ENCODE results near the gene TMED1. TPM values are rescaled to one million over a fixed set of nuclear protein-coding genes. Genes with fewer than 3 reads are reported as not detected.
"Not testable (repeated sequence)": the region's sequence is repeated elsewhere in the genome, so short reads cannot be mapped to it uniquely, and the experiment has no call there.

TMED1 gene
- total RNA-seq, 1 donor from 2014 or later: 30.9 TPM

- Mint-ChIP-seq H3K36me3 (peaks cover 4% of the 10 kb centered on the region), H3K27ac (peak overlapping the region; percentile 29), H3K4me1 (ENCODE audit: unreplicated experiment) (peaks cover 33% of the 10 kb centered on the region), H3K27me3 (no peaks in the 10 kb centered on the region), H3K4me3 (peak overlapping the region; percentile 39), H3K9me3 (no peaks in the 10 kb centered on the region)
- no peak for DNase-seq (ENCODE audit: extremely low spot score, unreplicated experiment)
- TF ChIP-seq, protein P1, sequence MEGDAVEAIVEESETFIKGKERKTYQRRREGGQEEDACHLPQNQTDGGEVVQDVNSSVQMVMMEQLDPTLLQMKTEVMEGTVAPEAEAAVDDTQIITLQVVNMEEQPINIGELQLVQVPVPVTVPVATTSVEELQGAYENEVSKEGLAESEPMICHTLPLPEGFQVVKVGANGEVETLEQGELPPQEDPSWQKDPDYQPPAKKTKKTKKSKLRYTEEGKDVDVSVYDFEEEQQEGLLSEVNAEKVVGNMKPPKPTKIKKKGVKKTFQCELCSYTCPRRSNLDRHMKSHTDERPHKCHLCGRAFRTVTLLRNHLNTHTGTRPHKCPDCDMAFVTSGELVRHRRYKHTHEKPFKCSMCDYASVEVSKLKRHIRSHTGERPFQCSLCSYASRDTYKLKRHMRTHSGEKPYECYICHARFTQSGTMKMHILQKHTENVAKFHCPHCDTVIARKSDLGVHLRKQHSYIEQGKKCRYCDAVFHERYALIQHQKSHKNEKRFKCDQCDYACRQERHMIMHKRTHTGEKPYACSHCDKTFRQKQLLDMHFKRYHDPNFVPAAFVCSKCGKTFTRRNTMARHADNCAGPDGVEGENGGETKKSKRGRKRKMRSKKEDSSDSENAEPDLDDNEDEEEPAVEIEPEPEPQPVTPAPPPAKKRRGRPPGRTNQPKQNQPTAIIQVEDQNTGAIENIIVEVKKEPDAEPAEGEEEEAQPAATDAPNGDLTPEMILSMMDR (conservative IDR thresholded peaks at IDR 0.05): no peak
Observed at GRCh38 chr19:10878253-10878652, 42.2 kb upstream of the TMED1 start.

GRCh38 chr19:10877608-10878007 is 41.6 kb upstream of the TMED1 start:
- DNase-seq (ENCODE audit: extremely low spot score, unreplicated experiment); H3K9me3 Mint-ChIP-seq; H3K36me3 Mint-ChIP-seq; H3K27me3 Mint-ChIP-seq: not testable (repeated sequence)
- Mint-ChIP-seq H3K27ac (peak overlapping the region; percentile 29), H3K4me3 (peak overlapping the region; percentile 39), H3K4me1 (ENCODE audit: unreplicated experiment) (peaks cover 38% of the 10 kb centered on the region)

DNA sequence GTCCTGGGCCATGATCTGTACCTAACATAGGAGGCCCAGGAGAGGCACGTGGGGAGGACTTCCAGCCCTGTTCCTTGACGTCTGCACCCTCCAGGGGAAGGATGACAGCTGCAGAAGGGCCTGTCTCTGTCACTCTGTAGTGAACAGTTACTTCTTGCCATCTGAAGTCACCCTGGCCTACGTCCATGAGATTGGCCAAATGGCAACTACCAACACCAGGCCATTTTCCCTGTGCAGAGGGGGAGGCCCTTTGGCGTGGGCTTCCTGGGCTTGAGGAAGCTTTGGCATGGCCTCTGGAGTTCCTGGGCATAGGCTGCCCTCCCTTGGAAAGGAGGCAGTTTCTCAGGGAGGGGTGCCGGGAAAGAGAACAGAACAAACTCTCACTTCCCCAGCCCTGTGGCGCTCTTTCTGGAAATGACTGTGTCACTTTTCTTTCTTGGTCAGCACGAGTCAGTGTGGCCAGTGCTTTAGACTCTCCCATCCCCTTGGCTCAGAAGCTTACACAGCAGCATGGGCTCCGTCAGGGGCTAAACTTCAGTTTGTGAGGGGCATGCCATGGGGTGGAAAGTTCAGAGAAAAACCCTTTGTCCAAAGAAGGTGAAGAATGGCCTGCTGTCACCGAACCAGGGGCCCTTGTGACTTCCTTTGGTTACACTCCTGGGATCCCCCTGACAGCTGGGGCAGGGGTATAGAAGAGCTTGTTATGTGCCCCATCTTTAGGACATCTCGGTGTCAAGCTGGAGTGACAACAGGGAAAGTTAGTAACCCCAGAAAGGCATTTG is 40.6 kb upstream of the TMED1 start:
- no peak for DNase-seq (ENCODE audit: extremely low spot score, unreplicated experiment)
- H3K36me3 Mint-ChIP-seq: peaks cover 4% of the 10 kb centered on the region

GRCh38 chr19:10874024-10874423 is 38.0 kb upstream of the TMED1 start:
- TF ChIP-seq, protein P1 (conservative IDR thresholded peaks at IDR 0.05): no peak
- DNase-seq (ENCODE audit: extremely low spot score, unreplicated experiment): no peak
- Mint-ChIP-seq H3K9me3 (no peaks in the 10 kb centered on the region), H3K27me3 (no peaks in the 10 kb centered on the region), H3K27ac (peak overlapping the region; percentile 88), H3K4me1 (ENCODE audit: unreplicated experiment) (peaks cover 23% of the 10 kb centered on the region), H3K36me3 (peaks cover under 1% of the 10 kb centered on the region), H3K4me3 (peak overlapping the region; percentile 79)

More for the DNA sequence above, 40.6 kb upstream of the TMED1 start:
- peak overlapping the region; percentile 39 for H3K4me3 Mint-ChIP-seq
- H3K9me3 Mint-ChIP-seq: no peaks in the 10 kb centered on the region
- TF ChIP-seq, protein P1 (conservative IDR thresholded peaks at IDR 0.05): no peak
- no peaks in the 10 kb centered on the region for H3K27me3 Mint-ChIP-seq
- H3K27ac Mint-ChIP-seq: peak overlapping the region; percentile 57
- H3K4me1 Mint-ChIP-seq (ENCODE audit: unreplicated experiment): peaks cover 32% of the 10 kb centered on the region

DNA sequence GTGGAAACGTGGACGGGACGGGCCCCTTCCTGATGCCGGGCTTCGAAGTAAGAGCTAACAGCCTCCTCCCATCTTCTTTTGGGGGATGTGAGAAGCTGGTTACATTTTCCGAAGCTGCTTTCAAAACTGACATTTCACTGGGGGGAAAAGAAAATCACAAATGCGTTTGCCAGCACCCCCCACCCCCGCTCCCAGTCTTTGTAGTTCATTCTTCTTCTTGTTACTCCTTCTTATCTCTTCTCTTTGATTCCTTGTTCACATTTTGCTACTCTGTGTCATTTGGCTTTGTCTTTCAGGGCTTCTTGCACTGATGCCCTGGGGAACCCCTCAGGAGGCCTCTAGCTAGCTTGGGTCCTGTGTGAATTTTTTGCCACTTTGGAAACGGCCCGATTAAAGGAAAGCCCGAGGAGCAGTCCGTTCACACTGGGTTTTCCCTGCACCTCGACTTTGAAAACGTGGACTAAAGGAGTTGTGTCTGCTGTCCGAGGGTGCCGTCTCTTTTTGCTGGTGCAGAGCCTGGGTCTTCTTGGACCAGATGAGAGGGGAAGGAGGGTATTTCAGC is 36.6 kb upstream of the TMED1 start:
- H3K27me3 Mint-ChIP-seq: no peaks in the 10 kb centered on the region
- peak overlapping the region; percentile 93 for H3K4me3 Mint-ChIP-seq
- peak overlapping the region; percentile 86 for H3K27ac Mint-ChIP-seq
- TF ChIP-seq, protein P1 (conservative IDR thresholded peaks at IDR 0.05): peak; percentile 12
- peaks cover 14% of the 10 kb centered on the region for H3K4me1 Mint-ChIP-seq (ENCODE audit: unreplicated experiment)
- H3K36me3 Mint-ChIP-seq: no peaks in the 10 kb centered on the region
- no peak for DNase-seq (ENCODE audit: extremely low spot score, unreplicated experiment)
- H3K9me3 Mint-ChIP-seq: no peaks in the 10 kb centered on the region
